GM12891 (cell line): Measurements from ENCODE around the gene IP6K3.

Source experiments
- POLR2A ChIP-seq: IDR thresholded peaks from 2 replicates; pipeline ENCODE4 v1.6.1; 2011; ENCODE audit warnings: low read depth, low read length, control low read depth
- POLR2AphosphoS5 ChIP-seq: IDR thresholded peaks from 2 replicates; pipeline ENCODE4 v1.6.1; 2011; ENCODE audit warnings: low read depth, low read length, control low read depth
- POU2F2 ChIP-seq: IDR thresholded peaks from 2 replicates; pipeline ENCODE4 v1.6.1; 2011; ENCODE audit warnings: low read depth, mild to moderate bottlenecking, control low read depth, low read length, moderate library complexity
- TAF1 ChIP-seq: IDR thresholded peaks from 2 replicates; pipeline ENCODE4 v1.6.1; 2011; ENCODE audit warnings: low read depth, low read length, control low read depth

GRCh38 chr6:33726696-33727095 is 20.0 kb downstream of the IP6K3 start:
- no peak for TF ChIP-seq POU2F2
- TF ChIP-seq POLR2A = no peak
- no peak for TF ChIP-seq POLR2AphosphoS5
- TF ChIP-seq TAF1 = no peak
